ENCODE data around the gene GPX8.

The GPX8 gene

DNA sequence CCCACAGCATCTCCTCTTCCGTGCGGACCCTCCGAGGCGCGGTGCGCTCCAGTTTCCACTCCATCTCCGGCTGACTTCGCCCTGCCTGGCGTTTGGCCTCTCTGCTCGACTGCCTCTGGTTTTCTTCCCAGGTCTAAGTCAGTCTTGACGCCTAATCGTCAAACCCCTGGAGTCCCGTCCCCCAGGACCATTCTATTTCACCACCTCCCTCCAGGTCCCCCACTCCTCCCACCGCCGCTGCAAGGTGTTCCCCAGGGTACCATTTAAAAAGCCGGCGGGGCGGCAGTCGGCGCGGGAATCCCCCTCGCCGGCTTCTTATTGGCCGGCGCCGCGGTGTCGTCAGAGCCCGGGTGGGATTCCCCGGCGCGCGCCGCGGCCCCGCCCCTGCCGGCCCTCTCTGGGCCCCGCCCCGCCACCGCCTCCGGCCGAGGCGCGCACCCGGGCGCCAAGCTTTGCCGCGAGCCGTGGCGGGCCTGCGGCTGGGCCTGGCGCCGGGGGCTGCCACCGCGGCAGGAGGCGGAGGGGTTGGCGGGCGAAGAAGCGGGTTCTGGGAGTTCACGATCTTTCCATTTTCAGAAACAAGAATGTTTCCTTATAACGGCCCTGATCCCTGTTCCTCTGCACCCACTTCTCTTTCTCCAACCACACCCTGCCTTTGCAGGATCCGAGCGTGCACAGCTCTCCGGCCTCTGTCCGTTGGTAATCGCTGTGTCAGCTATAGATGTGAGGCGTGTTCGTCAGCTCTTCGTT lies 13.1 kb downstream of the GPX8 start, which contains the start of gene CDC20B:
Gene CDC20B (minus strand): TSS at position 241 of the 750 bp plus-strand sequence. CDS start 177 bp downstream, at position 64.
- peak; percentile 34 for DNase-seq

GRCh38 chr5:55173687-55174230 lies 13.8 kb downstream of the GPX8 start:
- peak; percentile 23 for DNase-seq

DNA sequence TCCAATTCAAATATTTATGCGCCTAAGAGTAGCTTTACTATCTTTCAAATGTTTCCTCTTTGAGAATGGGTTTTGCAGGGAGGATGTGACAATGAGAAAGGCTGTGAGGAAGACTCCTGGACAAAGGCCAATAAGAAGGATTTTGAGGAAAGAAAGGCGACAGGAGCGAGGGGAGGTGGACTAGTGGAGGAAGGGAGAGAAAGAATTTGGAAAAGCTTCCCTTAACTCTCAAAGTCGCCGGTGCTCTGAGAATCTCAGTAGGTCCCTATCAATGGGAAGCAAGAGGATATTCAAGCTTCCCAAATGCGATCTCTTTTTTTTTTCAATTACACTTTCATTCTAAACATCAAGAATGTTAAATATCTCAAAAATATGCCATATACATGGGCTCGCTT lies 15.8 kb downstream of the GPX8 start:
- DNase-seq: no peak

GRCh38 chr5:55176176-55176818 lies 16.3 kb downstream of the GPX8 start:
- DNase-seq: no peak

- DNase-seq: no peak
These were observed 17.1 kb downstream of the GPX8 start for GRCh38 chr5:55177078-55177477.

DNA sequence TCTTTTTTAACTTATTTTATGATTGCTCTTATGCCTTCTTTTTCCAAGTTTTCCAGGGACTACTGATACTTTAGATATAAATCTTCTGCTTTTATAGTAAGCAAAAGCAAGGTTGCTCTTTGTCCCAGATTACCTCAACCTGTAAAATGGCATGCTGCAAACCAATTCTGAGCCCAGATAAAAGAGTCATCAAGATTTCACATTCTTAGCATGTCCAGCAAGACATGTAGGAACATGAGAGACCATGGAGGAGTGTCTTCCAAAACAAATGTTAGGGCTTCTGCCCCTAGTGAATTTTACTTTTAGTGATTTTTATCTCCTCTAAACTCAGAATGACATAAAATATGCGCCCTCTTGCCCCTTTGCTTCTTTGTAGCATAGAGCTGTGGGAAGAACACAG lies 20.0 kb downstream of the GPX8 start:
- no peak for DNase-seq

- DNase-seq: no peak
These were observed 27.4 kb downstream of the GPX8 start for GRCh38 chr5:55187370-55187769.

DNA sequence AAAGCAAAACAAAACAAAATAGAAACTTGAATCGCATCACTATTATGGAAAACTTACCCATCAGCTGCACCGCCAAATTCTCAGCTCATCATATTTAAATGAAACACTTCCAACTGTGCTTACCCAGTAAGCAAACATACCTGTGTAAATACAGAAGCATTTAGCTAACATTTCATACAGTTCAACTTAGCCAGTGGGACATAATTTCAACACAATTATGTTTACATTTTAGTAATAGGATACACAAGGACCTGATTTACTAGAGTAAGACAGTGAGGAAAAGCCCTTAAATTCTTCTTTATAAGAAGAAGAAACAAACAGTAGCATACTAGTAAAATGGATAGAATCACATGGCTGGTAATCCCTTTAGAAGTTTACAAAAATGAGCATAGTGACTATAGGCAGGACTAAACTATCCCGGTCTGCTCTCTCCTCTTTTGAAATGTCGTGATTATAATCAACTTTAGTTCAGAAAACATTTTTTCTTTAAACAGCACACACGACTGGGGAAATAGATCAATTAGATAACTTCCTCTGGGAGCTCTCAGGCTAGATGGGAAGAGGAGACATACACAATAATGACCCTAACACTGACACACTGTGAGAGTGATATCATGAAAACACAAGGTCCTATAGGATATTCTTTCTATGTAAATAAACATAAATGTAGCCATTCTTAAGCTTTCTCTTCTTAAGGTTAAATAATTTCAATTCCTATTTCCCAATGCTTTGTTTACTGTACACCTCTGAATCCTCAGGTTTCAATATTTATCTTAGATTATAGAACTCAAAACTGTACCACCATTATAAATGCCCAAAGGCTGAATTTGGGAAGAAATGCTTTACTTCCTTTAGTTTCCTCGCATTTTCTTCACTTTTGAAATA lies 28.9 kb downstream of the GPX8 start:
- no peak for DNase-seq

GRCh38 chr5:55191165-55191564 lies 31.2 kb downstream of the GPX8 start:
- no peak for DNase-seq

DNA sequence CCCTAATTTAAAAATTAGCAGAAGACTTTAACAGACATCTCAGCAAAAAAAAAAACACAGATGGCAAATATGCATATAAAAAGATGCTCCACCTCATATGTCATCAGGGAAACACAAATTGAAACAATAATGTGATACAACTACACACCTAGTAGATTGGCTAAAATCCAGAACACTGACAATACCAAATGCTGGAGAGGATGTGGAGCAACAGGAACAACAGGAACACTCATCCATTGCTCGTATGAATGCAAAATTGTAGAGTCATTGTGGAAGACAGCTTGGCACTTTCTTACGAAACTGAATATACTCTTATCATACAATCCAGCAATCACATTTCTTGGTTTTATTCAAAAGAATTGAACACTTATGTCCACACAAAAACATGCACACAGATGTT lies 45.0 kb downstream of the GPX8 start:
- DNase-seq: no peak

- DNase-seq: no peak
These were observed 51.4 kb downstream of the GPX8 start for GRCh38 chr5:55211184-55211874.

Measured in NCI-H446 treated with DMSO at 0.1 percent for 48 hours (cell line).